K562 (cell line): ENCODE measurements around the gene WASF3.

Experiments used
- CHD4 ChIP-seq: fragments of 200-600 bp; sonication (generic); IDR thresholded peaks from 3 replicates; pipeline ENCODE4 v1.6.1; 2012; ENCODE audit warnings: low read depth, mild to moderate bottlenecking, mixed read lengths, low read length, inconsistent platforms; ENCODE audit not compliant: insufficient read depth, insufficient replicate concordance, poor library complexity, severe bottlenecking
- KAT8 ChIP-seq: fragments of 450-650 bp; IDR thresholded peaks from 2 replicates; pipeline ENCODE4 v1.6.1; 2016; ENCODE audit warnings: low read depth, mild to moderate bottlenecking
- RBM39 ChIP-seq: fragments of 200-400 bp; formaldehyde crosslinking; optimal IDR thresholded peaks from 2 replicates; pipeline ENCODE3; 2018; ENCODE audit warnings: low read depth, low read length
- SMAD3 ChIP-seq: fragments of 450-650 bp; formaldehyde crosslinking; conservative IDR thresholded peaks from 2 replicates; pipeline ENCODE4 v1.4.0; 2020; ENCODE audit warnings: mild to moderate bottlenecking
- TAF15 ChIP-seq: fragments of 200-400 bp; formaldehyde crosslinking; IDR thresholded peaks from 2 replicates; pipeline ENCODE4 v1.6.1; 2017; ENCODE audit warnings: mild to moderate bottlenecking, low read depth, low read length, moderate library complexity
- YY1 ChIP-seq, 3 experiments: IDR thresholded peaks; 2 replicates each; pipeline ENCODE4 v1.6.1; 2011; ENCODE audit warnings: low read length in 2 of 3, mild to moderate bottlenecking in 2 of 3, moderate library complexity in 2 of 3, borderline replicate concordance in 1 of 3, control low read depth in 1 of 3, low read depth in 1 of 3; ENCODE audit not compliant: insufficient read depth in 3 of 3, insufficient replicate concordance in 2 of 3, control insufficient read depth in 1 of 3, insufficient read length in 1 of 3; ENCODE audit errors: extremely low read depth in 1 of 3
- ZFX ChIP-seq: sonication (generic); formaldehyde crosslinking; IDR thresholded peaks from 2 replicates; pipeline ENCODE4 v1.8.0; 2022; ENCODE audit warnings: mild to moderate bottlenecking, missing genetic modification reagents, moderate library complexity
- ZKSCAN1 ChIP-seq: fragments of 150-350 bp; IDR thresholded peaks from 2 replicates; pipeline ENCODE4 v1.6.1; 2016; ENCODE audit warnings: low read depth, low read length
- ZNF24 ChIP-seq: fragments of 450-650 bp; IDR thresholded peaks from 2 replicates; pipeline ENCODE4 v1.6.1; 2016
- TF ChIP-seq, protein P1 (sequence below): sonication (generic); formaldehyde crosslinking; IDR thresholded peaks from 2 replicates; pipeline ENCODE4 v1.8.1; 2023; ENCODE audit warnings: mild to moderate bottlenecking, missing genetic modification reagents
- TF ChIP-seq, protein P2 (sequence below), 3 experiments: IDR thresholded peaks in 2 of 3; conservative IDR thresholded peaks in 1 of 3; 2 replicates each; pipeline ENCODE4 v1.5.1; 2011 to 2012; ENCODE audit warnings: low read length in 3 of 3, mild to moderate bottlenecking in 3 of 3, control low read depth in 2 of 3, improper control_type of control experiment in 1 of 3, inconsistent platforms in 1 of 3, low read depth in 1 of 3, mixed read lengths in 1 of 3, moderate library complexity in 1 of 3; ENCODE audit not compliant: insufficient read depth in 2 of 3
- TF ChIP-seq, protein P3 (sequence below): fragments of 200-600 bp; sonication (generic); IDR thresholded peaks from one replicate; pipeline ENCODE4 v1.6.1; 2012; ENCODE audit warnings: mild to moderate bottlenecking, low read depth, low read length, inconsistent platforms
- TF ChIP-seq, protein P4 (sequence below): sonication (generic); formaldehyde crosslinking; IDR thresholded peaks from 2 replicates; pipeline ENCODE4 v1.8.1; 2022; ENCODE audit warnings: missing genetic modification reagents
- TF ChIP-seq, protein P5 (sequence below), 2 experiments: fragments of 200-800 bp in 1 of 2; sonication (Bioruptor generic) in 1 of 2; sonication (generic) in 1 of 2; formaldehyde crosslinking in 1 of 2; IDR thresholded peaks in 1 of 2; conservative IDR thresholded peaks in 1 of 2; 2 replicates each; pipeline versions ENCODE4 v1.5.0 to v1.6.1; 2016 to 2020; ENCODE audit warnings: missing compliant biosample characterization in 1 of 2, missing genetic modification characterization in 1 of 2, missing genetic modification reagents in 1 of 2

DNA sequence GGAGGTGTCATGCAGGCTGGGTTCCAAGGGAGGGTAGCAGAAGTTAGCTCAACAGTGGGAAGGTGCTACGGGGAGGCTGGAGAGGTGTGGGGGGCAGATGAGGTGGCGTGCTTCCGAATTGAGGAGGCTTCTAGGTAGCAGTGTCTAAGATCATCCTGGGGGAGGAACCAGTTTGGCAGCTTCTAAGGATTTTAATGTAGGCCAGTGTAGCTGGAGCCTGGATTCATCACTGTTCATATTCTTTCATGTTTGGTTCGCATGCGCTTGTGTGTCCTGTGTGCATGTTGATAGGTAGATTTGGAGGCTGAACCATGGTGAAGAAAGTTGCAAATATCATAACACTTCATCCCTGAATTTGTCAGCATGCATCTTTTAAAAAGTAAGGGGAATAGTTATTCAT lies 116.4 kb downstream of the WASF3 start:
- TF ChIP-seq SMAD3 (CRISPR knock-in tag) (no peak), ZKSCAN1 (no peak), CHD4 (no peak), KAT8 (no peak), ZFX (CRISPR knock-in tag) (no peak), ZNF24 (no peak), TAF15 (no peak), RBM39 (no peak), YY1 (IDR thresholded peaks at IDR 0.05; ENCODE audit: borderline replicate concordance in 1 of 3, control insufficient read depth in 1 of 3, extremely low read depth in 1 of 3, insufficient read depth in 3 of 3, insufficient read length in 1 of 3, insufficient replicate concordance in 2 of 3, low read depth in 1 of 3, low read length in 2 of 3) (no peak)
- TF ChIP-seq, protein P1, sequence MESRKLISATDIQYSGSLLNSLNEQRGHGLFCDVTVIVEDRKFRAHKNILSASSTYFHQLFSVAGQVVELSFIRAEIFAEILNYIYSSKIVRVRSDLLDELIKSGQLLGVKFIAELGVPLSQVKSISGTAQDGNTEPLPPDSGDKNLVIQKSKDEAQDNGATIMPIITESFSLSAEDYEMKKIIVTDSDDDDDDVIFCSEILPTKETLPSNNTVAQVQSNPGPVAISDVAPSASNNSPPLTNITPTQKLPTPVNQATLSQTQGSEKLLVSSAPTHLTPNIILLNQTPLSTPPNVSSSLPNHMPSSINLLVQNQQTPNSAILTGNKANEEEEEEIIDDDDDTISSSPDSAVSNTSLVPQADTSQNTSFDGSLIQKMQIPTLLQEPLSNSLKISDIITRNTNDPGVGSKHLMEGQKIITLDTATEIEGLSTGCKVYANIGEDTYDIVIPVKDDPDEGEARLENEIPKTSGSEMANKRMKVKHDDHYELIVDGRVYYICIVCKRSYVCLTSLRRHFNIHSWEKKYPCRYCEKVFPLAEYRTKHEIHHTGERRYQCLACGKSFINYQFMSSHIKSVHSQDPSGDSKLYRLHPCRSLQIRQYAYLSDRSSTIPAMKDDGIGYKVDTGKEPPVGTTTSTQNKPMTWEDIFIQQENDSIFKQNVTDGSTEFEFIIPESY = no peak
- TF ChIP-seq, protein P2, sequence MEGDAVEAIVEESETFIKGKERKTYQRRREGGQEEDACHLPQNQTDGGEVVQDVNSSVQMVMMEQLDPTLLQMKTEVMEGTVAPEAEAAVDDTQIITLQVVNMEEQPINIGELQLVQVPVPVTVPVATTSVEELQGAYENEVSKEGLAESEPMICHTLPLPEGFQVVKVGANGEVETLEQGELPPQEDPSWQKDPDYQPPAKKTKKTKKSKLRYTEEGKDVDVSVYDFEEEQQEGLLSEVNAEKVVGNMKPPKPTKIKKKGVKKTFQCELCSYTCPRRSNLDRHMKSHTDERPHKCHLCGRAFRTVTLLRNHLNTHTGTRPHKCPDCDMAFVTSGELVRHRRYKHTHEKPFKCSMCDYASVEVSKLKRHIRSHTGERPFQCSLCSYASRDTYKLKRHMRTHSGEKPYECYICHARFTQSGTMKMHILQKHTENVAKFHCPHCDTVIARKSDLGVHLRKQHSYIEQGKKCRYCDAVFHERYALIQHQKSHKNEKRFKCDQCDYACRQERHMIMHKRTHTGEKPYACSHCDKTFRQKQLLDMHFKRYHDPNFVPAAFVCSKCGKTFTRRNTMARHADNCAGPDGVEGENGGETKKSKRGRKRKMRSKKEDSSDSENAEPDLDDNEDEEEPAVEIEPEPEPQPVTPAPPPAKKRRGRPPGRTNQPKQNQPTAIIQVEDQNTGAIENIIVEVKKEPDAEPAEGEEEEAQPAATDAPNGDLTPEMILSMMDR (IDR thresholded peaks at IDR 0.05 in 2 of 3, conservative IDR thresholded peaks at IDR 0.05 in 1 of 3; ENCODE audit: insufficient read depth in 2 of 3, low read depth in 1 of 3, low read length in 3 of 3) = no peak
- TF ChIP-seq, protein P3, sequence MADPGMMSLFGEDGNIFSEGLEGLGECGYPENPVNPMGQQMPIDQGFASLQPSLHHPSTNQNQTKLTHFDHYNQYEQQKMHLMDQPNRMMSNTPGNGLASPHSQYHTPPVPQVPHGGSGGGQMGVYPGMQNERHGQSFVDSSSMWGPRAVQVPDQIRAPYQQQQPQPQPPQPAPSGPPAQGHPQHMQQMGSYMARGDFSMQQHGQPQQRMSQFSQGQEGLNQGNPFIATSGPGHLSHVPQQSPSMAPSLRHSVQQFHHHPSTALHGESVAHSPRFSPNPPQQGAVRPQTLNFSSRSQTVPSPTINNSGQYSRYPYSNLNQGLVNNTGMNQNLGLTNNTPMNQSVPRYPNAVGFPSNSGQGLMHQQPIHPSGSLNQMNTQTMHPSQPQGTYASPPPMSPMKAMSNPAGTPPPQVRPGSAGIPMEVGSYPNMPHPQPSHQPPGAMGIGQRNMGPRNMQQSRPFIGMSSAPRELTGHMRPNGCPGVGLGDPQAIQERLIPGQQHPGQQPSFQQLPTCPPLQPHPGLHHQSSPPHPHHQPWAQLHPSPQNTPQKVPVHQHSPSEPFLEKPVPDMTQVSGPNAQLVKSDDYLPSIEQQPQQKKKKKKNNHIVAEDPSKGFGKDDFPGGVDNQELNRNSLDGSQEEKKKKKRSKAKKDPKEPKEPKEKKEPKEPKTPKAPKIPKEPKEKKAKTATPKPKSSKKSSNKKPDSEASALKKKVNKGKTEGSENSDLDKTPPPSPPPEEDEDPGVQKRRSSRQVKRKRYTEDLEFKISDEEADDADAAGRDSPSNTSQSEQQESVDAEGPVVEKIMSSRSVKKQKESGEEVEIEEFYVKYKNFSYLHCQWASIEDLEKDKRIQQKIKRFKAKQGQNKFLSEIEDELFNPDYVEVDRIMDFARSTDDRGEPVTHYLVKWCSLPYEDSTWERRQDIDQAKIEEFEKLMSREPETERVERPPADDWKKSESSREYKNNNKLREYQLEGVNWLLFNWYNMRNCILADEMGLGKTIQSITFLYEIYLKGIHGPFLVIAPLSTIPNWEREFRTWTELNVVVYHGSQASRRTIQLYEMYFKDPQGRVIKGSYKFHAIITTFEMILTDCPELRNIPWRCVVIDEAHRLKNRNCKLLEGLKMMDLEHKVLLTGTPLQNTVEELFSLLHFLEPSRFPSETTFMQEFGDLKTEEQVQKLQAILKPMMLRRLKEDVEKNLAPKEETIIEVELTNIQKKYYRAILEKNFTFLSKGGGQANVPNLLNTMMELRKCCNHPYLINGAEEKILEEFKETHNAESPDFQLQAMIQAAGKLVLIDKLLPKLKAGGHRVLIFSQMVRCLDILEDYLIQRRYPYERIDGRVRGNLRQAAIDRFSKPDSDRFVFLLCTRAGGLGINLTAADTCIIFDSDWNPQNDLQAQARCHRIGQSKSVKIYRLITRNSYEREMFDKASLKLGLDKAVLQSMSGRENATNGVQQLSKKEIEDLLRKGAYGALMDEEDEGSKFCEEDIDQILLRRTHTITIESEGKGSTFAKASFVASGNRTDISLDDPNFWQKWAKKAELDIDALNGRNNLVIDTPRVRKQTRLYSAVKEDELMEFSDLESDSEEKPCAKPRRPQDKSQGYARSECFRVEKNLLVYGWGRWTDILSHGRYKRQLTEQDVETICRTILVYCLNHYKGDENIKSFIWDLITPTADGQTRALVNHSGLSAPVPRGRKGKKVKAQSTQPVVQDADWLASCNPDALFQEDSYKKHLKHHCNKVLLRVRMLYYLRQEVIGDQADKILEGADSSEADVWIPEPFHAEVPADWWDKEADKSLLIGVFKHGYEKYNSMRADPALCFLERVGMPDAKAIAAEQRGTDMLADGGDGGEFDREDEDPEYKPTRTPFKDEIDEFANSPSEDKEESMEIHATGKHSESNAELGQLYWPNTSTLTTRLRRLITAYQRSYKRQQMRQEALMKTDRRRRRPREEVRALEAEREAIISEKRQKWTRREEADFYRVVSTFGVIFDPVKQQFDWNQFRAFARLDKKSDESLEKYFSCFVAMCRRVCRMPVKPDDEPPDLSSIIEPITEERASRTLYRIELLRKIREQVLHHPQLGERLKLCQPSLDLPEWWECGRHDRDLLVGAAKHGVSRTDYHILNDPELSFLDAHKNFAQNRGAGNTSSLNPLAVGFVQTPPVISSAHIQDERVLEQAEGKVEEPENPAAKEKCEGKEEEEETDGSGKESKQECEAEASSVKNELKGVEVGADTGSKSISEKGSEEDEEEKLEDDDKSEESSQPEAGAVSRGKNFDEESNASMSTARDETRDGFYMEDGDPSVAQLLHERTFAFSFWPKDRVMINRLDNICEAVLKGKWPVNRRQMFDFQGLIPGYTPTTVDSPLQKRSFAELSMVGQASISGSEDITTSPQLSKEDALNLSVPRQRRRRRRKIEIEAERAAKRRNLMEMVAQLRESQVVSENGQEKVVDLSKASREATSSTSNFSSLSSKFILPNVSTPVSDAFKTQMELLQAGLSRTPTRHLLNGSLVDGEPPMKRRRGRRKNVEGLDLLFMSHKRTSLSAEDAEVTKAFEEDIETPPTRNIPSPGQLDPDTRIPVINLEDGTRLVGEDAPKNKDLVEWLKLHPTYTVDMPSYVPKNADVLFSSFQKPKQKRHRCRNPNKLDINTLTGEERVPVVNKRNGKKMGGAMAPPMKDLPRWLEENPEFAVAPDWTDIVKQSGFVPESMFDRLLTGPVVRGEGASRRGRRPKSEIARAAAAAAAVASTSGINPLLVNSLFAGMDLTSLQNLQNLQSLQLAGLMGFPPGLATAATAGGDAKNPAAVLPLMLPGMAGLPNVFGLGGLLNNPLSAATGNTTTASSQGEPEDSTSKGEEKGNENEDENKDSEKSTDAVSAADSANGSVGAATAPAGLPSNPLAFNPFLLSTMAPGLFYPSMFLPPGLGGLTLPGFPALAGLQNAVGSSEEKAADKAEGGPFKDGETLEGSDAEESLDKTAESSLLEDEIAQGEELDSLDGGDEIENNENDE = no peak
- TF ChIP-seq, protein P4, sequence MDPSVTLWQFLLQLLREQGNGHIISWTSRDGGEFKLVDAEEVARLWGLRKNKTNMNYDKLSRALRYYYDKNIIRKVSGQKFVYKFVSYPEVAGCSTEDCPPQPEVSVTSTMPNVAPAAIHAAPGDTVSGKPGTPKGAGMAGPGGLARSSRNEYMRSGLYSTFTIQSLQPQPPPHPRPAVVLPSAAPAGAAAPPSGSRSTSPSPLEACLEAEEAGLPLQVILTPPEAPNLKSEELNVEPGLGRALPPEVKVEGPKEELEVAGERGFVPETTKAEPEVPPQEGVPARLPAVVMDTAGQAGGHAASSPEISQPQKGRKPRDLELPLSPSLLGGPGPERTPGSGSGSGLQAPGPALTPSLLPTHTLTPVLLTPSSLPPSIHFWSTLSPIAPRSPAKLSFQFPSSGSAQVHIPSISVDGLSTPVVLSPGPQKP (CRISPR knock-in tag) = no peak
- TF ChIP-seq, protein P5, sequence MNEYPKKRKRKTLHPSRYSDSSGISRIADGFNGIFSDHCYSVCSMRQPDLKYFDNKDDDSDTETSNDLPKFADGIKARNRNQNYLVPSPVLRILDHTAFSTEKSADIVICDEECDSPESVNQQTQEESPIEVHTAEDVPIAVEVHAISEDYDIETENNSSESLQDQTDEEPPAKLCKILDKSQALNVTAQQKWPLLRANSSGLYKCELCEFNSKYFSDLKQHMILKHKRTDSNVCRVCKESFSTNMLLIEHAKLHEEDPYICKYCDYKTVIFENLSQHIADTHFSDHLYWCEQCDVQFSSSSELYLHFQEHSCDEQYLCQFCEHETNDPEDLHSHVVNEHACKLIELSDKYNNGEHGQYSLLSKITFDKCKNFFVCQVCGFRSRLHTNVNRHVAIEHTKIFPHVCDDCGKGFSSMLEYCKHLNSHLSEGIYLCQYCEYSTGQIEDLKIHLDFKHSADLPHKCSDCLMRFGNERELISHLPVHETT (CRISPR knock-in tag; conservative IDR thresholded peaks at IDR 0.05 in 1 of 2, IDR thresholded peaks at IDR 0.05 in 1 of 2) = no peak
